ENCODE data around the gene CHD9.

DNA sequence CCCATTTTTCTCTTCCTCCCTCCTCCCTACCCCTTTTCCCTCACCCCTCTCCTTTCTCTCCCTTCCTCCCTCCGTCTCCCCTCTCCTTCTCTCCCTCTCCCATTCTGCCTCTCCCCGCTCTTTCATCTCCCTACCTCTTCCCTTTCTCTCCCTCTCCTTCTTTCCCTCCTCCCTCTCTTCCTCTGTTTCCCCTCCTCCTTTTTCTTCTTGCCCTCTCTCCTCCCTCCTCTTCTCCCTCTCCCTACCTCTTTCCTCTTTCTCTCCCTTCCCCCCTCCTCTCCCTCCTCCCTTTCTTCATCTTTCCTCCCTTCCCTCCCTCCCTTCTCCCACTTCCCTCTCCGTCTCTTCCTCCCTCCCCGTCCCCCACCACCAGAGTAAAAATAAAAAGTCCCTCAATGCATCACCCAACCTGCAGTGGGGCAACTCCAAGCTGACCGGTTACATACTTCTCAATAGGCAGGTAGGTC, 12.5 kb upstream of the CHD9 start:
- no peak for TF ChIP-seq POLR2AphosphoS5 (IDR thresholded peaks at IDR 0.05; ENCODE audit: low read depth, low read length)
- TF ChIP-seq, protein P1, sequence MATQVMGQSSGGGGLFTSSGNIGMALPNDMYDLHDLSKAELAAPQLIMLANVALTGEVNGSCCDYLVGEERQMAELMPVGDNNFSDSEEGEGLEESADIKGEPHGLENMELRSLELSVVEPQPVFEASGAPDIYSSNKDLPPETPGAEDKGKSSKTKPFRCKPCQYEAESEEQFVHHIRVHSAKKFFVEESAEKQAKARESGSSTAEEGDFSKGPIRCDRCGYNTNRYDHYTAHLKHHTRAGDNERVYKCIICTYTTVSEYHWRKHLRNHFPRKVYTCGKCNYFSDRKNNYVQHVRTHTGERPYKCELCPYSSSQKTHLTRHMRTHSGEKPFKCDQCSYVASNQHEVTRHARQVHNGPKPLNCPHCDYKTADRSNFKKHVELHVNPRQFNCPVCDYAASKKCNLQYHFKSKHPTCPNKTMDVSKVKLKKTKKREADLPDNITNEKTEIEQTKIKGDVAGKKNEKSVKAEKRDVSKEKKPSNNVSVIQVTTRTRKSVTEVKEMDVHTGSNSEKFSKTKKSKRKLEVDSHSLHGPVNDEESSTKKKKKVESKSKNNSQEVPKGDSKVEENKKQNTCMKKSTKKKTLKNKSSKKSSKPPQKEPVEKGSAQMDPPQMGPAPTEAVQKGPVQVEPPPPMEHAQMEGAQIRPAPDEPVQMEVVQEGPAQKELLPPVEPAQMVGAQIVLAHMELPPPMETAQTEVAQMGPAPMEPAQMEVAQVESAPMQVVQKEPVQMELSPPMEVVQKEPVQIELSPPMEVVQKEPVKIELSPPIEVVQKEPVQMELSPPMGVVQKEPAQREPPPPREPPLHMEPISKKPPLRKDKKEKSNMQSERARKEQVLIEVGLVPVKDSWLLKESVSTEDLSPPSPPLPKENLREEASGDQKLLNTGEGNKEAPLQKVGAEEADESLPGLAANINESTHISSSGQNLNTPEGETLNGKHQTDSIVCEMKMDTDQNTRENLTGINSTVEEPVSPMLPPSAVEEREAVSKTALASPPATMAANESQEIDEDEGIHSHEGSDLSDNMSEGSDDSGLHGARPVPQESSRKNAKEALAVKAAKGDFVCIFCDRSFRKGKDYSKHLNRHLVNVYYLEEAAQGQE (IDR thresholded peaks at IDR 0.05; ENCODE audit: insufficient read depth in 1 of 2, low read depth in 2 of 2, low read length in 2 of 2) = no peak

Data from PFSK-1 (cell line).